Muscle of leg (tissue), 11 donors: ENCODE data around the gene TMEM132D. TPM values are rescaled to one million over a fixed set of nuclear protein-coding genes. Genes with fewer than 3 reads are reported as not detected.
A peak's percentile ranks its signal among the peaks of the same experiment; 100 is the strongest.

ENCODE experiments used
- DNase-seq: peaks from one replicate; pipeline ENCODE4 v3.0.0; 2013
- H3K27ac ChIP-seq: one replicate; pipeline ENCODE4 v1.5.1; 2013; ENCODE audit warnings: mild to moderate bottlenecking, low read length, control low read depth
- H3K27me3 ChIP-seq: one replicate; pipeline ENCODE4 v1.6.1; 2013; ENCODE audit warnings: low read length; ENCODE audit not compliant: control insufficient read depth, insufficient read depth
- H3K36me3 ChIP-seq: one replicate; pipeline ENCODE4 v1.6.1; 2013; ENCODE audit warnings: low read length; ENCODE audit not compliant: control insufficient read depth, insufficient read depth
- H3K4me1 ChIP-seq: one replicate; pipeline ENCODE4 v1.6.1; 2013; ENCODE audit warnings: low read length; ENCODE audit not compliant: control insufficient read depth, insufficient read depth
- H3K4me3 ChIP-seq: one replicate; pipeline ENCODE4 v1.5.1; 2013; ENCODE audit warnings: low read length, control low read depth
- H3K9me3 ChIP-seq: replicated peaks from 2 replicates; pipeline ENCODE4 v1.6.1; 2013; ENCODE audit warnings: low read depth, low read length; ENCODE audit not compliant: control insufficient read depth
- WGBS: methylation state at CpG from one replicate; pipeline ENCODE4 v1.1.5; 2013; ENCODE audit warnings: missing lambda C conversion rate; ENCODE audit not compliant: insufficient coverage; 5-methylcytosine and 5-hydroxymethylcytosine counted together
- polyA plus RNA-seq, 8 donors: library from polyadenylated mRNA; unstranded; fragments of 120-200 nt; gene quantifications; one replicate each; pipeline versions ENCODE4 v1.2.1 to v1.2.3, GENCODE V29; 2013; ENCODE audit warnings: inconsistent platforms in 1 of 8, low replicate concordance in 1 of 8; ENCODE audit not compliant: insufficient read length in 8 of 8, insufficient read depth in 1 of 8
- total RNA-seq: library from RNA; stranded (reverse); fragments of 120-200 nt; gene quantifications from one replicate; pipeline ENCODE4 v1.2.4, GENCODE V29; 2013

The TMEM132D gene
- total and polyA plus RNA-seq, 9 donors: 0.44 to 2.0 (median 0.85) TPM

DNA sequence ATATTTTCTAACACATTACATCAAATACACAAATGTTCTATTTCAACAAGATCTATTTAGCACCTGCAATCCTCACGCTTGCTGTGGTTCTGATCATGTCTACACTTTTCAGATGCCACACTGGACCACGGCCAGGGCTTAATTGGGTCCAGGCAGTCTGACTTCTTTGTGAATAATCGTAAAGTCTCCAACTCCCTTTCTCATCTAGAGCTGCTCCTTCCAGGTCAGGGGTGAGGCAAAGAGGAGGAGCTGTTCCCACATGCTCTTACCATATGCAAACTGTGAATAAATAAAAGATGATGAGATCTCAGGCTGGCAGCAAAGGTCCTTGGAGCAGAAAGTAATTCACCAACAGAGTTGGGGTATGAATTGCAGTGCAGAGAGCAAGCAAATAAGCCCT lies 733.9 kb downstream of the TMEM132D start:
- Histone ChIP-seq H3K4me1 (no peaks in the 10 kb centered on the region), H3K27ac (no peak overlapping the region), H3K36me3 (no peaks in the 10 kb centered on the region), H3K9me3 (no peaks in the 10 kb centered on the region), H3K27me3 (no peaks in the 10 kb centered on the region), H3K4me3 (no peak overlapping the region)
- 42% methylated on average over 1 of the region's 3 CpGs for WGBS
- no peak for DNase-seq

DNA sequence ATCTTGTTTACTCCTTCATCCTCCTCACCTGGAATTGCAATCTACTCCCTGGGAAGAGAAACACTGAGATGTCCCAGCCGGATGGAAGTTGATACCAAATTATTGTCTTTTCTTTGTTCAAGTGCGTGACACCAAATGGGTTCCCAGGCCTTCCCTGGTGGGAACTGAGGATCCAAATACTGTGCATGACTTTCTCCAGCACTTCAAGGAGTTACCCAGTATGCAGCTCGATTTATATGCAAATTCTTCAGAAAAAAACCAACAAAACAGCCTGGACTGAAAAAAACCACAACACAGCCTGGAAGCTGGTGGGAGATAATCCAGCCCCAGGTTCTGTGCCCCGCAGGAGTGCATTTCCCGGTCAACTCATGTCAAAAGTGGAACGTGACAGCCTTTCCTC lies 740.0 kb downstream of the TMEM132D start:
- no peaks in the 10 kb centered on the region for H3K36me3 ChIP-seq
- no peaks in the 10 kb centered on the region for H3K4me1 ChIP-seq
- WGBS: 66% methylated on average over 5 of the region's 6 CpGs
- H3K9me3 ChIP-seq: peaks cover 2% of the 10 kb centered on the region
- no peak for DNase-seq
- no peak overlapping the region for H3K27ac ChIP-seq
- no peak overlapping the region for H3K4me3 ChIP-seq
- no peaks in the 10 kb centered on the region for H3K27me3 ChIP-seq

DNA sequence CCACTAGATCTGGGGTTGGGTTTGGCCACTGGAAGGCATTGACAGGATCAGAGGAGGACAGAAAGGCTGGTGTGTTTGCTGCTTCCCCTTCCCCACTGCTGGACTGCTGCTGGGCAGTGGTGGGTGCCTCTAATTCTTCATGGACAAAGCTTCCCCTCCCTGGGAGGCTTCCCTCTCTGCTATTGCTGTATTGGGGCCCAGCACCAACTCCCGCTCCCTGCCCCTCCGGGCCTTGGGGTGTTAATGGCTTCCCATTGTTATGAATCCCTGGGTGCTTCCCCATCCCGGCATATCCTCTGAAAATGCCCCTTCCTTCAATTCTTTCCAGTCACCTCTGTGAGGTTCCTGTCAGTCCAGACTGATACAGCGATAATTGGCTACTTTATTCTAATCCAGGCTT lies 740.4 kb downstream of the TMEM132D start:
- no peak for DNase-seq
- H3K27me3 ChIP-seq: no peaks in the 10 kb centered on the region
- H3K4me3 ChIP-seq: no peak overlapping the region
- no peaks in the 10 kb centered on the region for H3K36me3 ChIP-seq
- no peak overlapping the region for H3K27ac ChIP-seq
- H3K9me3 ChIP-seq: peaks cover 2% of the 10 kb centered on the region
- no peaks in the 10 kb centered on the region for H3K4me1 ChIP-seq
- WGBS: 53% methylated on average over 4 of the region's 4 CpGs

DNA sequence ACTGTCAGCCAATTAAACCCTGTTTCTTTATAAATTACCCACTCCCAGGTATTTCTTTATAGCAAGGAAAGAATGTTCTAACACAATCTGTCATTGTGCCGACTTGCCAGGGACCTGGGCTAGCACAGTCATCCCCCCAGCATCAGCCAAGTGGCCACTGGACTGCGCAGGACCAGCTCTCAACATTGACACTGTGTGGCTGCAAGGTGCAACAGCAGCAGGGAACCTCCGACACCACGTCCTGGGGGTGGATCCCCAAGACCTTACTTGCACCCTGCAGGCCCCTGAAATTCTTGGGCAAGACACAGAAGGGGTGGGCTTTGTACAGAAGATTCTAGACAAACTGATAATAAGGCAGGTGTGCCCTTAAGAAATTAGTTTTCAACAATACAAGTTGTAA lies 741.0 kb downstream of the TMEM132D start:
- H3K27me3 ChIP-seq: no peaks in the 10 kb centered on the region
- no peak overlapping the region for H3K4me3 ChIP-seq
- no peaks in the 10 kb centered on the region for H3K4me1 ChIP-seq
- 91% methylated on average over 4 of the region's 4 CpGs for WGBS
- peaks cover 2% of the 10 kb centered on the region for H3K9me3 ChIP-seq
- no peak for DNase-seq
- no peak overlapping the region for H3K27ac ChIP-seq
- no peaks in the 10 kb centered on the region for H3K36me3 ChIP-seq

DNA sequence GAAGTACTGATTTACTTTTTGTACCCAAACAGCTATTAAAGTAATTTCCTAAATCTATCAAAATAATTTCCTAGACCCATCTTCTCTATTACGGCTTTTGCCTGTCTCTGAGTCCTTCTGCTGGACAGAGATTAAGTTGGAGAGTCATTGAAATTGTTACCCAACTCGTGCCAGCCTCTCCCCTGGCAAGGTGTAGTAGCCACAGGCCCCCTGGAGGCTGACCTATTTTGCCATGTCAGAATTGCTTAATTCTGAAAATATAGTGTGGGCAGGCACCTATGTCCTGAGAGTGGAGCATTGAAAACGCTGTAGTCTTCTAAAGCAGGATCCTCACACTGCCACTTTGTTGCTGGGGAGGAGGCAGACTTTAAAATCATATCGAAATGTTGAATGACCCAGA lies 742.3 kb downstream of the TMEM132D start:
- H3K4me3 ChIP-seq: no peak overlapping the region
- no peaks in the 10 kb centered on the region for H3K4me1 ChIP-seq
- DNase-seq: no peak
- H3K27ac ChIP-seq: no peak overlapping the region
- no peaks in the 10 kb centered on the region for H3K27me3 ChIP-seq
- H3K36me3 ChIP-seq: no peaks in the 10 kb centered on the region
- 63% methylated on average over 2 of the region's 4 CpGs for WGBS
- H3K9me3 ChIP-seq: peaks cover 2% of the 10 kb centered on the region

DNA sequence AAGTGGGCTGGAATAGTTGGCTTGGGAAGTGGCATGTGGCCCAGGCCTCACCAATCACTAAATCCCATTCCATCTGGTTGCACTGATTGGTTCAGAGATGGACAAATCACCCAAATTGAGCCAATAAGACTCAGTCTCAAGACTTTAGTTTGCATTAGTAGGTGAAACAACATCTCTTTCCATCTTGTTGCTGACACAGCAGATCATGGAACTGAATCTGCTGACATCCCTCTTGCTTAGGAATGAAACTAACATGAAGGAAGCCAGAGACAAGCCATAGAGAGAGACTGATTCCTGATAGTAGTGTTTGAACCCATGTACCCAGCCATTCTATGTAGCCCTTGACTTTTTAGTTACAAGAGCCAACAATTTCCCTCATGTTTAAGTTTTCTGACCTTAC lies 743.5 kb downstream of the TMEM132D start:
- no peak overlapping the region for H3K27ac ChIP-seq
- H3K4me3 ChIP-seq: no peak overlapping the region
- no peak for DNase-seq
- H3K9me3 ChIP-seq: peaks cover 2% of the 10 kb centered on the region
- no peaks in the 10 kb centered on the region for H3K27me3 ChIP-seq
- H3K36me3 ChIP-seq: no peaks in the 10 kb centered on the region
- no peaks in the 10 kb centered on the region for H3K4me1 ChIP-seq

DNA sequence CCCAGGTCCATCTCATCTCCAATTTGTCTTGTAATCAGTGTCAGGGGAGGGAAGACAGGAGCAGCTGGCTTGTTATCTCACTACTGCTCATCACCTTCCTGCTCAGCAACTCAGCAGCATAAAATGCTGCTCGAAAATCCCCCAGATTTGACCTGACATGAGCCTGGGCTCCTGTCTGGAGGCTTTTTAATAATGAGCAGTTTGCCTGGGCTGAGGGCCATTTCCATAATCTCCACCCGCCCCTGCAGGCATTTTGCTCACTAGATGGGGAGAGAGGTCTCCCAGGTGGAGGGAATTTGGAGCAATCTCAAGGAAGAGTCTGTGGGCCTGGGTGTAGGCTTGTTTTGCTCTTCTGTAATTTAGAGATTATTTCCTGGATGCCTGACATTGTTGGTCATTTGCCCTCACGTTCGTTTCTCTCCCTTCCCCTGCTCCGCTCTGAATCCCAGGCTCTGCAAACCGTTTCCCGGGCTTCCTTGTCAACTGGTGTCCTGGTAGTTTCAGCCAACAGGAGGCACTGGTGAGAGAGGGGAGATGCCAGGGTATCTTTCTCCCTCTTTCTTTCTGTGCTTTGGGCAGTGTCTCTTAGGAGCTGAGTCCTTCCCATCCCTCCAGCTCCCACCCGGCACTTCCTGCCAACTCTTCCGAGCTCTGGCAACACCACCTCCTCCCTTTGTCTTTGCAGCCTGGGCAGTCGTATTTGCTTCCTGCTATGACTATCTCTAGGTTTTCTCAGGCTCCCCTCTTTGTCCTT lies 751.3 kb downstream of the TMEM132D start:
- WGBS: 13% methylated on average over 3 of the region's 10 CpGs
- DNase-seq: peak; percentile 7
- no peaks in the 10 kb centered on the region for H3K27me3 ChIP-seq

DNA sequence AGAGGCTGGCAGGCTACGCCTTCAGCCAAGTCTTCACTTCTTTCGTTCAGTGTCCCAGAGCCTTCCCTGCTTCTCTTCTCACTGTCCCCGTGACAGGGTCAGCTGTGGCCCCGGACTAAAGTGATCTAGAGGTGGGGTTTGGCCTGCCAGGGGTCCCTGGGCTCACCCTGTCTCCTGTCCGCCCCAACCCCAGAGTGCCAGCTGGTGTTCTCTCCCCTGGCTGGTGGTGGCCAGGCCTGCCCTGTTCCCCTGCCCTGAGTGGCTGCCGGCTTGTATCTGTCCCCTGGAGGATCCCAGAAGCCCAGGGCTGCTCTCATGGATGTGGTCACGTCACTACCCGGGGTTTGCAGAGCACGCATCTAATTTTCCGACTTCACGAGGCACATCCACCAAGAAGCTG lies 753.1 kb downstream of the TMEM132D start:
- no peaks in the 10 kb centered on the region for H3K36me3 ChIP-seq
- no peak overlapping the region for H3K4me3 ChIP-seq
- 65% methylated on average over 7 of the region's 11 CpGs for WGBS
- no peak for DNase-seq
- no peaks in the 10 kb centered on the region for H3K4me1 ChIP-seq
- H3K27ac ChIP-seq: no peak overlapping the region
- no peaks in the 10 kb centered on the region for H3K9me3 ChIP-seq
- H3K27me3 ChIP-seq: no peaks in the 10 kb centered on the region

More for the DNA sequence above, 751.3 kb downstream of the TMEM132D start:
- H3K4me3 ChIP-seq: no peak overlapping the region
- H3K9me3 ChIP-seq: no peaks in the 10 kb centered on the region
- H3K27ac ChIP-seq: no peak overlapping the region
- no peaks in the 10 kb centered on the region for H3K36me3 ChIP-seq
- H3K4me1 ChIP-seq: no peaks in the 10 kb centered on the region

DNA sequence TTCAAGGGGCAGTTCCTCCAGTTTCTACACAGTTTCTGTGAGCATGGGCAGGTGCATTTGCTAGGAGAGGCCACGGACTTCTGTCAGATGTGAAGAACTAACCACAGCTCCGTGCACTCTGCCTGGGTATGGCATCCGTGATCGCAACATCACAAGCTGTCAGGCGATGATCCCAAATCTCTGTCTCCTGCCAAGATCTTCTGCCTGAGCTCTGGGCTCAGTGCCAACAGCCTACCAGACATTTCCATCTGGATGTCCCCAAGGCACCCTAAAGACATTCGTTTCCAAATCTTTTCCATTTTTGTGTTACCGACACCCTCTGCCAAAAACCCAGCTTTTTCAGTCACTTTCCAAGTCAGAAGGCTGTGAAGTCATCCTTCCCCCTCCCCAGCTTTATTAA lies 758.4 kb downstream of the TMEM132D start:
- no peaks in the 10 kb centered on the region for H3K36me3 ChIP-seq
- no peaks in the 10 kb centered on the region for H3K27me3 ChIP-seq
- 21% methylated on average over 7 of the region's 7 CpGs for WGBS
- H3K9me3 ChIP-seq: no peaks in the 10 kb centered on the region
- DNase-seq: peak; percentile 42
- no peak overlapping the region for H3K4me3 ChIP-seq
- H3K4me1 ChIP-seq: no peaks in the 10 kb centered on the region
- H3K27ac ChIP-seq: no peak overlapping the region

DNA sequence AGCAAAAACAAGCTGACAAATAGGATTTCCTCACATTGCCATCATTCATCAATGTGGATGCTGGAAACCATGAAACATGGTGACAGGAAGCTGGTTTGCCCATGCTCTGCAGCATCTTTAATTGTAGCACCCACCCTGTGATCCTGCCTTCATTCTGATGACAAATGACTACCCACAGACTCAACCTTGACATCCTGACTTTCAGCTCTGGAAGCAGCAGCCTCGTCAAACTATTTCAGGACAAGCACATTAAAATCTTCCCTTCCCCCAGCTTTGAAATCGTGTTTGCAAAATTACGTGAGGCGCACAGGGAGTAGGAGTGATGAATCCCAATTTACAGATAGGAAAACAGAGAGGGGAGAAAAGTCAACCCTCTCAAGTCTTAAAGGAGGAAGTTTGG lies 765.0 kb downstream of the TMEM132D start:
- WGBS: no CpG with 5 or more reads among the region's 4 CpGs
- Histone ChIP-seq H3K4me3 (no peak overlapping the region), H3K27me3 (no peaks in the 10 kb centered on the region), H3K36me3 (no peaks in the 10 kb centered on the region), H3K9me3 (no peaks in the 10 kb centered on the region), H3K27ac (no peak overlapping the region), H3K4me1 (no peaks in the 10 kb centered on the region)
- DNase-seq: no peak
